Measurements from ENCODE around the gene DCAF8. TPM values are rescaled to one million over a fixed set of nuclear protein-coding genes. Genes with fewer than 3 reads are reported as not detected.

The DCAF8 gene
- total RNA-seq, 1 donor from 2014 or later: 62.1 TPM

- DNase-seq (ENCODE audit: low read depth in 2 of 2): no peak
These were observed 2.5 kb upstream of the DCAF8 start for GRCh38 chr1:160264795-160265307.

- peak; percentile 70 to 91 for DNase-seq (ENCODE audit: low read depth in 2 of 2)
These were observed 825 bp downstream of the DCAF8 start for GRCh38 chr1:160261556-160261892.

- DNase-seq (ENCODE audit: low read depth in 2 of 2): peak in 1 of 2 donors; percentile 88
These were observed 1.7 kb downstream of the DCAF8 start for GRCh38 chr1:160260406-160261382.

GRCh38 chr1:160258177-160258798 lies 4.1 kb downstream of the DCAF8 start:
- DNase-seq (ENCODE audit: low read depth in 2 of 2): no peak

- DNase-seq (ENCODE audit: low read depth in 2 of 2): no peak
These were observed 4.8 kb downstream of the DCAF8 start for GRCh38 chr1:160257411-160258015.

GRCh38 chr1:160256396-160257046 lies 5.8 kb downstream of the DCAF8 start:
- DNase-seq (ENCODE audit: low read depth in 2 of 2): peak in 1 of 2 donors; percentile 58

GRCh38 chr1:160255781-160256300 lies 6.5 kb downstream of the DCAF8 start:
- DNase-seq (ENCODE audit: low read depth in 2 of 2): no peak

GRCh38 chr1:160251687-160252526 lies 10.4 kb downstream of the DCAF8 start:
- DNase-seq (ENCODE audit: low read depth in 2 of 2): peak; percentile 63 to 77

GRCh38 chr1:160251011-160251410 lies 11.3 kb downstream of the DCAF8 start:
- DNase-seq (ENCODE audit: low read depth in 2 of 2): no peak

GRCh38 chr1:160247053-160247452 lies 15.3 kb downstream of the DCAF8 start:
- no peak for DNase-seq (ENCODE audit: low read depth in 2 of 2)

GRCh38 chr1:160245434-160245833 lies 16.9 kb downstream of the DCAF8 start:
- no peak for DNase-seq (ENCODE audit: low read depth in 2 of 2)

GRCh38 chr1:160244209-160244608 lies 18.1 kb downstream of the DCAF8 start:
- peak in 1 of 2 donors; percentile 5 for DNase-seq (ENCODE audit: low read depth in 2 of 2)

GRCh38 chr1:160243767-160244166 lies 18.6 kb downstream of the DCAF8 start:
- DNase-seq (ENCODE audit: low read depth in 2 of 2): peak in 1 of 2 donors; percentile 29

GRCh38 chr1:160239582-160240299 lies 22.6 kb downstream of the DCAF8 start:
- no peak for DNase-seq (ENCODE audit: low read depth in 2 of 2)

GRCh38 chr1:160238408-160238807 lies 23.9 kb downstream of the DCAF8 start:
- no peak for DNase-seq (ENCODE audit: low read depth in 2 of 2)

GRCh38 chr1:160237558-160237957 lies 24.8 kb downstream of the DCAF8 start:
- DNase-seq (ENCODE audit: low read depth in 2 of 2): no peak

- no peak for DNase-seq (ENCODE audit: low read depth in 2 of 2)
These were observed 25.5 kb downstream of the DCAF8 start for GRCh38 chr1:160236806-160237205.

GRCh38 chr1:160232911-160233310 lies 29.4 kb downstream of the DCAF8 start:
- no peak for DNase-seq (ENCODE audit: low read depth in 2 of 2)

GRCh38 chr1:160228431-160228830 lies 33.9 kb downstream of the DCAF8 start:
- no peak for DNase-seq (ENCODE audit: low read depth in 2 of 2)

GRCh38 chr1:160227561-160227960 lies 34.8 kb downstream of the DCAF8 start:
- DNase-seq (ENCODE audit: low read depth in 2 of 2): no peak

Data from dermis microvascular lymphatic vessel endothelial cell (primary cell).